CD14-positive monocyte (primary cell): ENCODE results near the gene PUS7. TPM values are rescaled to one million over a fixed set of nuclear protein-coding genes. Genes with fewer than 3 reads are reported as not detected.

Source experiments
- DNase-seq, 3 donors: peaks; one replicate each; pipeline ENCODE4 v3.0.0-alpha.2; 2011 to 2022
- H2AFZ ChIP-seq: 2 replicates; pipeline ENCODE4 v1.6.0; 2012; ENCODE audit warnings: mild to moderate bottlenecking, low read depth, low read length, inconsistent platforms; ENCODE audit not compliant: insufficient read depth, poor library complexity, severe bottlenecking
- H3K27ac ChIP-seq, 2 donors: 1 replicate in 1 of 2; 2 replicates in 1 of 2; pipeline ENCODE4 v1.5.1; 2012 to 2013; ENCODE audit warnings: low read length in 2 of 2, control low read depth in 1 of 2, inconsistent platforms in 1 of 2, low read depth in 1 of 2, mild to moderate bottlenecking in 1 of 2
- H3K27me3 ChIP-seq, 2 donors: one replicate each; pipeline versions ENCODE4 v1.6.0 to v1.6.1; 2011 to 2013; ENCODE audit warnings: low read length in 2 of 2; ENCODE audit not compliant: control insufficient read depth in 2 of 2, insufficient read depth in 2 of 2
- H3K36me3 ChIP-seq, 2 donors: replicated peaks in 1 of 2; 1 replicate in 1 of 2; 2 replicates in 1 of 2; pipeline versions ENCODE4 v1.5.1 to v1.6.1; 2012 to 2013; ENCODE audit warnings: low read length in 2 of 2, control low read depth in 1 of 2, inconsistent platforms in 1 of 2, mild to moderate bottlenecking in 1 of 2; ENCODE audit not compliant: insufficient read depth in 2 of 2, control insufficient read depth in 1 of 2
- H3K4me1 ChIP-seq, 2 donors: 1 replicate in 1 of 2; 2 replicates in 1 of 2; pipeline versions ENCODE4 v1.5.1 to v1.6.1; 2012 to 2013; ENCODE audit warnings: low read length in 2 of 2, control low read depth in 1 of 2, inconsistent platforms in 1 of 2, mild to moderate bottlenecking in 1 of 2, moderate library complexity in 1 of 2; ENCODE audit not compliant: insufficient read depth in 2 of 2, control insufficient read depth in 1 of 2
- H3K4me2 ChIP-seq: replicated peaks from 2 replicates; pipeline ENCODE3; 2012; ENCODE audit warnings: low read length, moderate library complexity, mild to moderate bottlenecking; ENCODE audit not compliant: poor library complexity, severe bottlenecking; ENCODE audit errors: extremely low read depth
- H3K4me3 ChIP-seq, 3 experiments: fragments of 200-600 bp in 1 of 3; sonication (generic) in 1 of 3; replicated peaks in 1 of 3; 1 replicate in 2 of 3; 2 replicates in 1 of 3; pipeline ENCODE4 v1.5.1; 2011 to 2013; ENCODE audit warnings: low read length in 3 of 3, mild to moderate bottlenecking in 3 of 3, control low read depth in 2 of 3, low read depth in 2 of 3, inconsistent platforms in 1 of 3, moderate library complexity in 1 of 3
- H3K79me2 ChIP-seq: 2 replicates; pipeline ENCODE4 v1.6.0; 2012; ENCODE audit warnings: mild to moderate bottlenecking, control low read depth, inconsistent platforms, low read length, moderate library complexity; ENCODE audit not compliant: insufficient read depth
- H3K9ac ChIP-seq: 2 replicates; pipeline ENCODE4 v1.6.0; 2017; ENCODE audit warnings: low read length, mild to moderate bottlenecking; ENCODE audit not compliant: insufficient read depth, poor library complexity, severe bottlenecking
- H3K9me3 ChIP-seq, 2 donors: replicated peaks in 1 of 2; 1 replicate in 1 of 2; 2 replicates in 1 of 2; pipeline versions ENCODE4 v1.5.1 to v1.6.1; 2012 to 2013; ENCODE audit warnings: low read length in 2 of 2, control low read depth in 1 of 2; ENCODE audit not compliant: control insufficient read depth in 1 of 2, insufficient read depth in 1 of 2
- H4K20me1 ChIP-seq: 2 replicates; pipeline ENCODE4 v1.6.0; 2012; ENCODE audit warnings: mild to moderate bottlenecking, low read length, control low read depth, moderate library complexity; ENCODE audit not compliant: insufficient read depth
- H3K27ac Mint-ChIP-seq, 7 donors: one replicate each; pipeline ENCODE4 v1.8.0; 2020; ENCODE audit warnings: mild to moderate bottlenecking in 7 of 7, mixed read lengths in 7 of 7, moderate library complexity in 6 of 7, inconsistent platforms in 2 of 7
- H3K27me3 Mint-ChIP-seq, 3 donors: one replicate each; pipeline ENCODE4 v1.8.0; 2021 to 2022; ENCODE audit warnings: low read depth in 3 of 3, mild to moderate bottlenecking in 3 of 3, mixed read lengths in 3 of 3, moderate library complexity in 3 of 3, inconsistent platforms in 1 of 3
- H3K36me3 Mint-ChIP-seq, 2 donors: one replicate each; pipeline ENCODE4 v1.8.0; 2020; ENCODE audit warnings: mixed read lengths in 2 of 2, inconsistent platforms in 1 of 2, mild to moderate bottlenecking in 1 of 2
- H3K4me1 Mint-ChIP-seq: one replicate; pipeline ENCODE4 v1.8.0; 2020; ENCODE audit warnings: mild to moderate bottlenecking, mixed read lengths
- H3K4me3 Mint-ChIP-seq, 2 donors: one replicate each; pipeline ENCODE4 v1.8.0; 2020; ENCODE audit warnings: mild to moderate bottlenecking in 2 of 2, mixed read lengths in 2 of 2, moderate library complexity in 1 of 2
- H3K9me3 Mint-ChIP-seq, 7 donors: one replicate each; pipeline ENCODE4 v1.8.0; 2020 to 2022; ENCODE audit warnings: mixed read lengths in 7 of 7, mild to moderate bottlenecking in 6 of 7, moderate library complexity in 6 of 7, inconsistent platforms in 2 of 7
- CTCF ChIP-seq: fragments of 200-600 bp; IDR thresholded peaks from one replicate; pipeline ENCODE4 v1.8.0; 2022; ENCODE audit warnings: antibody characterized with exemption, mild to moderate bottlenecking
- WGBS: methylation state at CpG from one replicate; pipeline ENCODE4 v1.1.5; 2013; ENCODE audit warnings: missing lambda C conversion rate; ENCODE audit not compliant: insufficient coverage; 5-methylcytosine and 5-hydroxymethylcytosine counted together
- intact Hi-C, 2 donors: fragments of 100-400 bp; cut with micrococcal nuclease; formaldehyde crosslinking; loops; one replicate each; pipeline versions ENCODE4 v1.15.0 to v1.15.1; 2023
- polyA plus RNA-seq, 3 donors: library from polyadenylated mRNA; depleted of rRNA in 1 of 3; unstranded in 2 of 3; stranded (reverse) in 1 of 3; fragments of 300-500 nt in 2 of 3; fragments of >200 nt in 1 of 3; fragmentation: Illumina TruSeq in 2 of 3; gene quantifications; 1 replicate in 2 of 3; 2 replicates in 1 of 3; pipeline ENCODE4 v1.2.3, GENCODE V29; 2012 to 2021

The PUS7 gene
- polyA plus RNA-seq, 3 donors = 1.3 to 1.8 (median 1.6) TPM

- intact Hi-C loops = no loop called here
Measured at GRCh38 chr7:105470846-105471245, 51.2 kb downstream of the PUS7 start.

GRCh38 chr7:105470090-105470489 is 52.0 kb downstream of the PUS7 start:
- Histone ChIP-seq H3K36me3 (no peaks in the 10 kb centered on the region), H3K79me2 (no peaks in the 10 kb centered on the region), H3K4me3 (no peak overlapping the region), H3K27ac (no peak overlapping the region), H3K4me2 (no peak overlapping the region), H3K9me3 (no peaks in the 10 kb centered on the region), H3K4me1 (no peaks in the 10 kb centered on the region), H3K9ac (no peak overlapping the region), H4K20me1 (no peaks in the 10 kb centered on the region), H2AFZ (no peak overlapping the region), H3K27me3 (no peaks in the 10 kb centered on the region)
- 90% methylated on average over 1 of the region's 3 CpGs for WGBS
- no peak overlapping the region for H3K4me3 Mint-ChIP-seq
- DNase-seq = no peak
- H3K4me1 Mint-ChIP-seq = no peaks in the 10 kb centered on the region
- TF ChIP-seq CTCF = no peak
- H3K27ac Mint-ChIP-seq = no peak overlapping the region
- no peaks in the 10 kb centered on the region for H3K9me3 Mint-ChIP-seq
- H3K36me3 Mint-ChIP-seq = peaks cover 3 to 6% of the 10 kb centered on the region in 2 donors
- H3K27me3 Mint-ChIP-seq = no peaks in the 10 kb centered on the region
- intact Hi-C loops = no loop called here

More at GRCh38 chr7:105470846-105471245, 51.2 kb downstream of the PUS7 start:
- no peak overlapping the region for H2AFZ ChIP-seq
- no peaks in the 10 kb centered on the region for H3K27me3 ChIP-seq
- H4K20me1 ChIP-seq = no peaks in the 10 kb centered on the region
- H3K9me3 Mint-ChIP-seq = no peaks in the 10 kb centered on the region
- peaks cover 3 to 6% of the 10 kb centered on the region in 2 donors for H3K36me3 Mint-ChIP-seq
- no peak overlapping the region for H3K9ac ChIP-seq
- no peaks in the 10 kb centered on the region for H3K9me3 ChIP-seq
- H3K27ac Mint-ChIP-seq = no peak overlapping the region
- H3K4me3 Mint-ChIP-seq = no peak overlapping the region
- no peak overlapping the region for H3K27ac ChIP-seq
- H3K4me3 ChIP-seq = no peak overlapping the region
- WGBS = no CpG with 5 or more reads among the region's 4 CpGs
- no peaks in the 10 kb centered on the region for H3K79me2 ChIP-seq
- TF ChIP-seq CTCF = no peak
- no peak for DNase-seq
- no peaks in the 10 kb centered on the region for H3K36me3 ChIP-seq
- no peaks in the 10 kb centered on the region for H3K4me1 ChIP-seq
- no peaks in the 10 kb centered on the region for H3K27me3 Mint-ChIP-seq
- H3K4me1 Mint-ChIP-seq = no peaks in the 10 kb centered on the region
- no peak overlapping the region for H3K4me2 ChIP-seq
